ENCODE data around the gene LIN28A.

Gene LIN28A

GRCh38 chr1:26387447-26387846 lies 23.2 kb upstream of the LIN28A start:
- in situ Hi-C loops (cut with MboI; ENCODE audit: low sequenced_read_pairs), result no loop called here

DNA sequence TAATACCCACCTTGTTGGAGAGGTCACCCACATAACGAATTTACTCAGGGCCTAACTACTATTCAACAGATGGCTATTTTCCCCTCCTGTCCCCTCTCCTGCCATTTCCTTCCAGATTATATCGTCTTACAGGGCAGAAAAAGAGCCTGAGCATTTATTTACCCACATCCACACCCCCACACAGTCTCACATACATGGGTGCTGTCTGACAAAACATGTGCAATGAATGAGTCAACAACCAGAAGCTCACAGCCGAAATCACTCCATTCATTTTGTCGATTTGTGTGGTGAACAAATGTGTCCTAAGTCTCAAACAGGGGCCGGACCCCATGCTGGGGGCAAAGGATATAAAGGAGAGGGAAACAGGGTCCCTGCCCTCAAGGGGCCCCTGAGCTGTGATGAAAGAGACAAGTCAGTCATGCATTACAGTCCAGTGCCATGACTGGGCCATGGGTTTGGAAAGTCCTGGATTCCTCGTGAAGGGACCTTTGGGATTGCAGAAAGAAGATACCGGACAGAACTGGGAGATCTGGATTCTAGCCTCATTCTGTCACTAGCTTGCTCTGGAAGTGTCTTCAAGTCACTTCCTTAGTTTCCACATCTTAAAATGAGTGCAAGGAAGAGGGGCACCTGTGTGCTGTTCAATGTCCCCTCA lies 21.7 kb upstream of the LIN28A start:
- in situ Hi-C loops (cut with MboI; ENCODE audit: low sequenced_read_pairs), result no loop called here

- in situ Hi-C loops (cut with MboI; ENCODE audit: low sequenced_read_pairs), result no loop called here
Observed at GRCh38 chr1:26389604-26390247, 20.9 kb upstream of the LIN28A start.

DNA sequence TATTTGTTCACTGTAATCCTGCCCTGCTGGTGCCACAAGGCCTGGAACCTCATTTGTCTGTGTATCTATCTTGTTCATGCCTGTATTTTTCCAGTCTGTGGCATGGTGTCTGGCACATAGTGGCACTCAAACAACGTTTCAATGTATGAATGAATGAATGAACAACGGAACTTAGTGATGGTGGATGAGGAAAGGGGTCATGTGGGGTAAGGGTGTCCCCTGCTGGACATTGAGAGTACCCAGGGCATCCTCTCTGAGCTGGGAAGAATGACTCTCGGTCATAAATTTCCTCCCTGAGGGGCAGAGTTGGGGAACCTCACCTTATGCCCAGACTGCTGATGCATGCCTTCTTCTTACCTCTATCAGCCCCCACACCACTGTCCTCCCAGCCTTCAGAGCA lies 19.2 kb upstream of the LIN28A start:
- in situ Hi-C loops (cut with MboI; ENCODE audit: low sequenced_read_pairs), result no loop called here

GRCh38 chr1:26395754-26396153 lies 14.9 kb upstream of the LIN28A start:
- in situ Hi-C loops (cut with MboI; ENCODE audit: low sequenced_read_pairs), result no loop called here

DNA sequence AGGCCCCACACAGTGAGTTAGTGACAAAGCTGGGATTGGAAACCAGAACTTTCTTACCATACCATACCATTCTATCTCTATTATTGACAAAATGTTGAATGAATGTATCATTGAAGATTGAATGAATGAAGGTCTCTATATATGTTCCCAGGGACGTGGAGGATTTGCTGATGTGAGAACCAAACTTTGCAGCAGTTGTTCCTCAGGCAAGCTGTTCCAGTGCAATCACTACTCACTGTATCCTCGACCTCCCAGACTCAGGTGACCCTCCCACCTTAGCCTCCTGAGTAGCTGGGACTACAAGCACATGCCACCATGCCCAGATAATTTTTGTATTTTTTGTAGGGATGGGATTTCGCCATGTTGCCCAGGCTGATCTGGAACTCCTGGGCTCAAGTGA lies 11.6 kb upstream of the LIN28A start:
- in situ Hi-C loops (cut with MboI; ENCODE audit: low sequenced_read_pairs), result no loop called here

DNA sequence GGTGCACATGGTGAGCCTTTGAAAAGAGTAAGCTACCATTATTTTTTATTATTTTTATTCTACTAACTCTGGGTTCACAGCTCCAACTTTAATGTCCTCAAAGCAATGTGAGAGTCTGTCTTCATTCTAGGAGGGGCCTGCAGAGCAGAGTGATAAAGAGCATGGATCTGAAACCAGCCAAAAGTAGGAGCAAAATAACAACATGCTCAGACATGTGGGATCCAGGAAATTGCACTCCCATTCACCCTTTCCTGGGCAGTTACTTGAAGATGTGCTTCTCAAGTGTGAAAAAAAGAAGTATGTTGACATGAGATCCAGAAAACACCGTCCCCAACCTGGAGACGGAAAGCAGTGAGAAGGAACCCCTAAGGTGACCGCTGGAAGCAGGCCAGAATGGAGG lies 8.7 kb upstream of the LIN28A start:
- in situ Hi-C loops (cut with MboI; ENCODE audit: low sequenced_read_pairs), result no loop called here

DNA sequence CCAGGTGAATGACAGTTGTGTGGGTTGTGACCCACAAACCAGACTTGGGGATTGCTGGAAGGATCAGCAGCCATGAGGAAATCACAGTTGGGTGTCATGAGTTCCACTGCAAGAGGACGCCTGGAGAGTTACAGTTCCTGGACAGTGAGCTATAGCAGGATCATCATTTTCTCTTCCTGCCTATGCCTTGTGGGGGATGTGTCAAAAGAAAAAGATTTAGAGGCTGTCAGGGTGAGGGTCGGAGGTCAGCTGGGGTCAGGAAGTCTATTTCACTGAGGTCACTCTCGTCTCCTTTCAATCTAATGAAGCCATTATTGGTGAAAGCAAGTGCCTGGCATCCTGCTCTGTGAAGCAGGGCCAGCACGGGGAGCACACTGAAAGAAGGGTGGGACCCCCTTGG lies 7.0 kb upstream of the LIN28A start:
- in situ Hi-C loops (cut with MboI; ENCODE audit: low sequenced_read_pairs), result no loop called here

DNA sequence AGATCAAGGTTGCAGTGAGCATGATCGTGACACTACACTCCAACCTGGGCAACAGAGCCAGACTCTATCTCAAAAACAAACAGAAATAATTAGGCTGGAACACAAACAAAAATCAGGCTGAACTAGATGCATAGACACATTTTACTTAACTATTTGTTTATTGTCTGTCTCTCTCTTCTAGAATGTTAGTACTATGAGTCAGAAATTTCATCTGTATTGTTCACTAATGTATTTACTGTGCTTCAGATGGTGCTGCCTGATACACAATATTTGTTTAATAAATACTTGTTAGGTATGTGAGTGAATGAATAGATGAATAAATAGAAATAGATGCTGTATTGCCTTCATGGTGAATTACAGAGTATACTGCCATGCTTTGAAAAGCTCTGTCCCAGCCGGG lies 6.0 kb upstream of the LIN28A start:
- in situ Hi-C loops (cut with MboI; ENCODE audit: low sequenced_read_pairs), result no loop called here

GRCh38 chr1:26405281-26405915 lies 5.2 kb upstream of the LIN28A start:
- in situ Hi-C loops (cut with MboI; ENCODE audit: low sequenced_read_pairs), result no loop called here

GRCh38 chr1:26408604-26409003 lies 2.0 kb upstream of the LIN28A start:
- in situ Hi-C loops (cut with MboI; ENCODE audit: low sequenced_read_pairs), result no loop called here

DNA sequence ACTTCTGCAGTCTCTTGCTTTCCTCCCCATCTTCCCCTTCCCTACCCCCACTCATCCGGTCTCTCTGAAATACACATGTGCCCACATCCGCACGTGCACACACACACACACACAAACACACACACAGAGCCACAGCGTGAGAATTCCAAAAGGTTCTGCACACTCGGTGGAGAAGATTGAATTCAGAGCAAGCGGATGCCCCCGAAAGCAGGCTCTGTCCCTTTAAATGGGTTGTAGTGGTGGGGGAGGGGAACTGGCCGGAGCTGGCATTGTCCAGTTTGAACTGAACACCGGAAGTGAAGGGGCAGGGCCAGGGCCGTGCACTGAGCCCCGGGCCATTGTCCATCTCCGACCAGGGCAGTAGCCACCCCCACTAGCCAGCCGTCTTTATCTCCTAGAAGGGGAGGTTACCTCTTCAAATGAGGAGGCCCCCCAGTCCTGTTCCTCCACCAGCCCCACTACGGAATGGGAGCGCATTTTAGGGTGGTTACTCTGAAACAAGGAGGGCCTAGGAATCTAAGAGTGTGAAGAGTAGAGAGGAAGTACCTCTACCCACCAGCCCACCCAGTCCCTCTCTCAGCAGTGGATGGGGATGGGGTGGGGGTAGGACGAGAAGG lies 1.3 kb upstream of the LIN28A start:
- in situ Hi-C loops (cut with MboI; ENCODE audit: low sequenced_read_pairs), result no loop called here

DNA sequence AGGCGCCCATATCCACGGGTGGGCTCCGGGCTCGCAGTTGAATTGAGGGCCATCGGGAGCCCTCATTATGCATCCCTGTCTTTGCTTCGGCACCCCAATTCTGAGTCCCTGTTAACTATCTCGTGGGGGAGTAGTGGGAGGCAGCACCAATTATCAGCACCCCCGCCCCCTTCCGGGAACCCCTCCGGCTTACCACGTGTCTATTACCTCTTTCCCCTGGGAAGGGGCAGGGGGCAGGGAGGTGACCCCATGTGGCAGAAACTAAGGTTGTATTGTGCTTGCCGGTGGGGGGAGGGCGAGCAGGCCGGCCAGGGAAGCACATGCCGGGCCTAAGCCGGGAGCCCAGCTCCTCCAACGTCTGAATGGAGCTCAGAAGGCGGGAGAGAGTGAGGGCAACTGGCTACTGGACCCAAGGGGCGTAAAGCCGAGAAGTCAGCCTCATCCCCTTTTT lies 1.0 kb downstream of the LIN28A start:
- in situ Hi-C loops (cut with MboI; ENCODE audit: low sequenced_read_pairs), result no loop called here

DNA sequence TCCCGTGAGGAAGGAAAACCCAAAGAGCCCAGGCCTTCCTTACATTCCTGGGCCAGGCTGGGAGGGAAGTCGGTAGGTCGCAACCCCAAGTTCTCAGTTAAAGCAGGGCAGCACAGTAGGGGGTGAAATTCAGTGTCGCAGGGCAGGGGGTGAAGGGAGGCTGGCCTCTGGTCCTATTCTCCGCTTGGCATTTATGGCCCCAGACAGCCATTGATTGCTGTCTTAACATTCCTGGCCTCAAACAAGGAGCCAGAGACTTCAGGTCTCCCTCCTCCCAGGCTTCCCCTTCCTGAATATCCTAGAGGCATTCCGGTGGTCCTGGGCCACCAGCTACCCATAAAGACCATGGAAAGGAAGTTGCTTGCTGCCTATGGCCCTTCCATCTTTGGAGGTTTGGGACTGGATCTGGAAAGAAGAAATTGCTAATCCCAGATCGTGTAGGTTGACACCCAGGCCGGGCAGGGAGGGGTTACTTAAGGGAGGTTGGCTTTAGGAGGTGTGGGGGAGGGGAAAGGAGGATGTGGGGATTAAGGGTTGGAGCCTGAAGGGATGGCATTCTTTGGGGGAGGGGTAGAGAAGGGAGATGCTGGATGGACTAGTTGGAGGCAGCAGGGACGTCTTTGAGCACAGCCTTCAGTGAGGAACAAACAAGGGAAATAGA lies 1.7 kb downstream of the LIN28A start:
- in situ Hi-C loops (cut with MboI; ENCODE audit: low sequenced_read_pairs), result no loop called here

- in situ Hi-C loops (cut with MboI; ENCODE audit: low sequenced_read_pairs), result no loop called here
Observed at GRCh38 chr1:26413031-26413430, 2.4 kb downstream of the LIN28A start.

GRCh38 chr1:26417111-26417759 lies 6.6 kb downstream of the LIN28A start:
- in situ Hi-C loops (cut with MboI; ENCODE audit: low sequenced_read_pairs), result no loop called here

DNA sequence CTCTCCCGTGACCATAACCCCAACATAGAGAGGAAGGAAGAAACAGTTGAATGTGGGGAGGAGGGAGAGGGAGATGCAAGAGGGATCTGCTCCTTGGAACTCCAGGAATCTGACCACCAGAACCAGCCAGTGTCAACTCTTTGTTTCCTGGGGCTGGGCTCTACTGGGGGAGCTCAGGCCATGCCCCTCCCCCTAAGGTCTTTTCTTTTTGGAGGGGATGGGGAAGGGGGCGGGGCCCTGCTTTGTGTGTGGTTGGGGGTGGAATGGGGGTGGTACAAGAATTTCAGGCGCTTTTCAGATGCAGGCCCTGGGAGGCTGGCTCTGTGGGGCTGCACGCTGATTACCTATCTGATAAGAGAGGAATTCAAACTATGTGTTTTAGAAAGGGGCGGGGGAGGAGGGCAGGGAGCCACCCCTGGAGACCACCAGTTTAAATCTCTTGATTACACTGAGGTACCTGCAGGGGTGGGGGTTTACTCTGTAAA lies 8.3 kb downstream of the LIN28A start:
- in situ Hi-C loops (cut with MboI; ENCODE audit: low sequenced_read_pairs), result no loop called here

GRCh38 chr1:26419494-26419893 lies 8.9 kb downstream of the LIN28A start:
- in situ Hi-C loops (cut with MboI; ENCODE audit: low sequenced_read_pairs), result no loop called here

GRCh38 chr1:26429721-26430120 lies 19.1 kb downstream of the LIN28A start:
- in situ Hi-C loops (cut with MboI; ENCODE audit: low sequenced_read_pairs), result no loop called here

- in situ Hi-C loops (cut with MboI; ENCODE audit: low sequenced_read_pairs), result no loop called here
Observed at GRCh38 chr1:26431979-26432695, 21.5 kb downstream of the LIN28A start, which contains the start of gene DHDDS. Gene DHDDS (plus strand): TSS chr1:26432321. CDS start chr1:26432946, 625 bp downstream.

Data from hTERT RPE-1 (cell line).